SK-N-SH treated with all-trans-retinoic acid at 6 μM for 48 hours (cell line): ENCODE results near the gene SPOCK1.

Source experiments
- CREB5 ChIP-seq: fragments of 250-450 bp; sonication (Bioruptor Pico); IDR thresholded peaks from 2 replicates; pipeline ENCODE4 v1.5.1; 2020; ENCODE audit warnings: low read depth, mild to moderate bottlenecking, moderate library complexity
- CSDC2 ChIP-seq: fragments of 250-450 bp; sonication (Bioruptor Pico); IDR thresholded peaks from 2 replicates; pipeline ENCODE4 v1.5.0; 2020; ENCODE audit warnings: mild to moderate bottlenecking, moderate library complexity
- RARB ChIP-seq: fragments of 250-450 bp; sonication (Bioruptor Pico); IDR thresholded peaks from 2 replicates; pipeline ENCODE4 v1.8.0; 2021; ENCODE audit warnings: mild to moderate bottlenecking, moderate library complexity
- ZFP3 ChIP-seq: fragments of 250-450 bp; sonication (Bioruptor Pico); IDR thresholded peaks from 2 replicates; pipeline ENCODE4 v1.5.0; 2020; ENCODE audit warnings: mild to moderate bottlenecking, moderate library complexity
- ZFP30 ChIP-seq: fragments of 450-650 bp; formaldehyde crosslinking; IDR thresholded peaks from 2 replicates; pipeline ENCODE4 v1.5.0; 2022; ENCODE audit warnings: mild to moderate bottlenecking, moderate library complexity

- TF ChIP-seq RARB (CRISPR knock-in tag) (no peak), ZFP3 (no peak), CREB5 (CRISPR knock-in tag) (no peak), ZFP30 (CRISPR knock-in tag) (no peak), CSDC2 (no peak)
Measured at GRCh38 chr5:137488974-137489373, 10.2 kb downstream of the SPOCK1 start.
